H1 (cell line): ENCODE results near the gene DFFA. TPM values are rescaled to one million over a fixed set of nuclear protein-coding genes. Genes with fewer than 3 reads are reported as not detected.
A peak's percentile ranks its signal among the peaks of the same experiment; 100 is the strongest.

Experiments
- CTCF ChIA-PET: fragments of 300-600 bp; sonication (Branson Sonifier 250); formaldehyde crosslinking; loops from one replicate; lab custom pipeline; 2021; ENCODE audit not compliant: partially characterized antibody; lab: Charles Lee
- POLR2A ChIA-PET: fragments of 300-600 bp; sonication (Branson Sonifier 250); formaldehyde crosslinking; loops from one replicate; lab custom pipeline; 2021; ENCODE audit warnings: inconsistent platforms; ENCODE audit not compliant: partially characterized antibody; lab: Charles Lee
- DNase-seq, 2 experiments: peaks; one replicate each; pipeline versions ENCODE4 v3.0.0 to v3.0.0-alpha.2; 2010 to 2022; ENCODE audit warnings: low spot score in 2 of 2, low read depth in 1 of 2, mixed read lengths in 1 of 2
- FAIRE-seq: peaks from 2 replicates; lab custom pipeline; 2011; peaks lifted over from hg19 to GRCh38; lab: Jason Lieb, UNC
- H2AFZ ChIP-seq: 2 replicates; pipeline ENCODE4 v1.8.1; 2012; ENCODE audit warnings: low read length, inconsistent platforms
- H2AK5ac ChIP-seq: 2 replicates; pipeline ENCODE4 v1.6.1; 2013; ENCODE audit warnings: low read depth, low read length
- H2BK120ac ChIP-seq: replicated peaks from 2 replicates; pipeline ENCODE3; 2013; ENCODE audit warnings: low read depth, low read length, inconsistent platforms
- H2BK12ac ChIP-seq: 2 replicates; pipeline ENCODE4 v1.6.1; 2013; ENCODE audit warnings: low read depth, low read length
- H2BK15ac ChIP-seq: 2 replicates; pipeline ENCODE4 v1.6.1; 2013; ENCODE audit warnings: low read length
- H2BK20ac ChIP-seq: 2 replicates; pipeline ENCODE4 v1.6.1; 2013; ENCODE audit warnings: low read length
- H2BK5ac ChIP-seq: 2 replicates; pipeline ENCODE4 v1.6.1; 2013; ENCODE audit warnings: low read depth, low read length
- H3K14ac ChIP-seq: 2 replicates; pipeline ENCODE4 v1.6.1; 2013; ENCODE audit warnings: inconsistent platforms; ENCODE audit not compliant: insufficient read length
- H3K18ac ChIP-seq: 2 replicates; pipeline ENCODE4 v1.6.1; 2013; ENCODE audit warnings: low read length; ENCODE audit errors: extremely low read depth
- H3K23ac ChIP-seq: 2 replicates; pipeline ENCODE4 v1.6.1; 2013; ENCODE audit warnings: inconsistent platforms; ENCODE audit not compliant: insufficient read length
- H3K23me2 ChIP-seq: 2 replicates; pipeline ENCODE4 v1.6.1; 2013; ENCODE audit warnings: low read depth, low read length
- H3K27ac ChIP-seq: 2 replicates; pipeline ENCODE4 v1.6.1; 2011; ENCODE audit warnings: low read depth, low read length, inconsistent platforms
- H3K27me3 ChIP-seq, 4 experiments: replicated peaks in 1 of 4; 1 replicate in 1 of 4; 2 replicates in 3 of 4; pipeline versions ENCODE4 v1.6.1 to v1.8.1; 2011 to 2013; ENCODE audit warnings: low read length in 3 of 4, mild to moderate bottlenecking in 3 of 4, inconsistent platforms in 2 of 4, mixed read lengths in 2 of 4, moderate library complexity in 1 of 4; ENCODE audit not compliant: control insufficient read depth in 3 of 4, insufficient read depth in 3 of 4; ENCODE audit errors: extremely low read depth in 1 of 4
- H3K36me3 ChIP-seq, 4 experiments: 2 replicates each; pipeline versions ENCODE4 v1.6.1 to v1.8.1; 2011 to 2013; ENCODE audit warnings: mild to moderate bottlenecking in 4 of 4, low read length in 3 of 4, moderate library complexity in 2 of 4, control low read depth in 1 of 4, inconsistent platforms in 1 of 4; ENCODE audit not compliant: insufficient read depth in 4 of 4, control insufficient read depth in 2 of 4
- H3K4ac ChIP-seq: replicated peaks from 2 replicates; pipeline ENCODE3; 2013; ENCODE audit warnings: low read length, low read depth, mixed read lengths, inconsistent platforms; ENCODE audit not compliant: insufficient read length
- H3K4me1 ChIP-seq, 4 experiments: replicated peaks in 1 of 4; 1 replicate in 1 of 4; 2 replicates in 3 of 4; pipeline versions ENCODE4 v1.6.1 to v1.8.1; 2011 to 2013; ENCODE audit warnings: low read length in 3 of 4, inconsistent platforms in 2 of 4, mixed read lengths in 1 of 4; ENCODE audit not compliant: insufficient read depth in 4 of 4, control insufficient read depth in 3 of 4
- H3K4me2 ChIP-seq, 2 experiments: 2 replicates each; pipeline versions ENCODE4 v1.6.1 to v1.8.1; 2011 to 2013; ENCODE audit warnings: low read depth in 2 of 2, low read length in 2 of 2, control low read depth in 1 of 2, inconsistent platforms in 1 of 2, mild to moderate bottlenecking in 1 of 2; ENCODE audit not compliant: insufficient read depth in 1 of 2
- H3K4me3 ChIP-seq, 4 experiments: fragments of 200-600, 300-600 bp in 1 of 4; sonication (generic), shearing (Covaris generic), sonication (Bioruptor Twin) in 1 of 4; 2 replicates each; pipeline versions ENCODE4 v1.5.1 to v1.8.1; 2011 to 2016; ENCODE audit warnings: low read length in 4 of 4, low read depth in 3 of 4, control low read depth in 2 of 4, inconsistent platforms in 2 of 4, mild to moderate bottlenecking in 2 of 4, mixed read lengths in 1 of 4, moderate library complexity in 1 of 4; ENCODE audit not compliant: insufficient read depth in 2 of 4; ENCODE audit errors: extremely low read depth in 1 of 4
- H3K56ac ChIP-seq: replicated peaks from 2 replicates; pipeline ENCODE3; 2013; ENCODE audit warnings: low read depth, mild to moderate bottlenecking, mixed read lengths, low read length, inconsistent platforms; ENCODE audit not compliant: insufficient read length
- H3K79me1 ChIP-seq: 2 replicates; pipeline ENCODE4 v1.6.1; 2013; ENCODE audit warnings: low read depth, low read length, control low read depth
- H3K79me2 ChIP-seq, 2 experiments: 2 replicates each; pipeline versions ENCODE4 v1.6.1 to v1.8.1; 2012 to 2013; ENCODE audit warnings: low read length in 2 of 2, mild to moderate bottlenecking in 2 of 2, inconsistent platforms in 1 of 2; ENCODE audit not compliant: insufficient read depth in 2 of 2, control insufficient read depth in 1 of 2
- H3K9ac ChIP-seq, 4 experiments: replicated peaks in 1 of 4; 1 replicate in 1 of 4; 2 replicates in 3 of 4; pipeline versions ENCODE4 v1.6.1 to v1.8.1; 2011 to 2013; ENCODE audit warnings: low read depth in 3 of 4, low read length in 3 of 4, control low read depth in 2 of 4, mild to moderate bottlenecking in 2 of 4, moderate library complexity in 2 of 4, inconsistent platforms in 1 of 4; ENCODE audit errors: extremely low read depth in 1 of 4
- H3K9me3 ChIP-seq, 2 experiments: 2 replicates each; pipeline versions ENCODE4 v1.6.1 to v1.8.1; 2012 to 2013; ENCODE audit warnings: mild to moderate bottlenecking in 2 of 2, moderate library complexity in 2 of 2, control low read depth in 1 of 2, inconsistent platforms in 1 of 2, low read depth in 1 of 2, low read length in 1 of 2, mixed read lengths in 1 of 2; ENCODE audit not compliant: insufficient read depth in 2 of 2
- H4K20me1 ChIP-seq, 2 experiments: replicated peaks in 1 of 2; 2 replicates each; pipeline versions ENCODE3 to v1.8.1; 2011 to 2013; ENCODE audit warnings: inconsistent platforms in 2 of 2, low read length in 2 of 2, mild to moderate bottlenecking in 1 of 2; ENCODE audit not compliant: insufficient read depth in 2 of 2, control insufficient read depth in 1 of 2
- H4K5ac ChIP-seq: 2 replicates; pipeline ENCODE4 v1.6.1; 2013; ENCODE audit warnings: low read length, low read depth, mixed read lengths, inconsistent platforms; ENCODE audit not compliant: insufficient read length
- H4K8ac ChIP-seq: 2 replicates; pipeline ENCODE4 v1.8.0; 2013; ENCODE audit warnings: mild to moderate bottlenecking, moderate library complexity, low read length, inconsistent platforms; ENCODE audit not compliant: insufficient read depth; ENCODE audit errors: extremely low read depth
- H4K91ac ChIP-seq: replicated peaks from 2 replicates; pipeline ENCODE3; 2013; ENCODE audit warnings: low read length, mixed read lengths, inconsistent platforms; ENCODE audit not compliant: insufficient read length
- BACH1 ChIP-seq: IDR thresholded peaks from 2 replicates; pipeline ENCODE4 v1.6.1; 2012; ENCODE audit warnings: low read length, improper control_type of control experiment
- BCL11A ChIP-seq, 2 experiments: IDR thresholded peaks; one replicate each; pipeline ENCODE4 v1.6.1; 2011; ENCODE audit warnings: low read depth in 2 of 2, low read length in 2 of 2, mild to moderate bottlenecking in 2 of 2
- CTBP2 ChIP-seq: IDR thresholded peaks from 2 replicates; pipeline ENCODE4 v1.7.0; 2011; ENCODE audit warnings: borderline replicate concordance, mild to moderate bottlenecking, moderate library complexity, mixed read lengths, low read length; ENCODE audit not compliant: insufficient read depth, insufficient read length
- E2F6 ChIP-seq: IDR thresholded peaks from 2 replicates; pipeline ENCODE4 v1.6.1; 2012; ENCODE audit warnings: inconsistent platforms
- EGR1 ChIP-seq: IDR thresholded peaks from 2 replicates; pipeline ENCODE4 v1.6.1; 2011; ENCODE audit warnings: low read depth, low read length, borderline replicate concordance
- EZH2 ChIP-seq: fragments of 200-600 bp; sonication (generic); IDR thresholded peaks from 2 replicates; pipeline ENCODE4 v1.7.1; 2012; ENCODE audit warnings: low read depth, mild to moderate bottlenecking, moderate library complexity, low read length, inconsistent platforms; ENCODE audit not compliant: severe bottlenecking
- JUN ChIP-seq: IDR thresholded peaks from 2 replicates; pipeline ENCODE4 v1.6.1; 2011; ENCODE audit warnings: low read depth, mild to moderate bottlenecking, improper control_type of control experiment, low read length
- MAFK ChIP-seq: IDR thresholded peaks from 2 replicates; pipeline ENCODE4 v1.6.1; 2012; ENCODE audit warnings: low read depth, mild to moderate bottlenecking, improper control_type of control experiment, low read length
- POLR2AphosphoS5 ChIP-seq: IDR thresholded peaks from 2 replicates; pipeline ENCODE4 v1.6.1; 2011; ENCODE audit warnings: low read depth, low read length
- RNF2 ChIP-seq: fragments of 200-900, 300-1000 bp; sonication (generic); IDR thresholded peaks from 2 replicates; pipeline ENCODE4 v1.7.1; 2016; ENCODE audit warnings: borderline replicate concordance, low read depth, mild to moderate bottlenecking, antibody characterized with exemption, low read length; ENCODE audit not compliant: poor library complexity, severe bottlenecking; ENCODE audit errors: missing control alignments
- SIRT6 ChIP-seq: IDR thresholded peaks from one replicate; pipeline ENCODE4 v1.7.1; 2012; ENCODE audit warnings: low read length, inconsistent platforms
- SP2 ChIP-seq: IDR thresholded peaks from 2 replicates; pipeline ENCODE4 v1.6.1; 2012; ENCODE audit warnings: mild to moderate bottlenecking, low read length, inconsistent platforms
- SP4 ChIP-seq: IDR thresholded peaks from 2 replicates; pipeline ENCODE4 v1.6.1; 2012; ENCODE audit warnings: low read length, inconsistent platforms
- WGBS, 2 experiments: shearing (Covaris generic) in 1 of 2; methylation state at CpG; one replicate each; pipeline versions ENCODE4 v1.1.6 to v1.1.7; 2013 to 2015; ENCODE audit warnings: low lambda C conversion rate in 2 of 2, mixed read lengths in 2 of 2, inconsistent platforms in 1 of 2, low coverage in 1 of 2, missing lambda C conversion rate in 1 of 2; ENCODE audit not compliant: insufficient replicate concordance in 2 of 2, insufficient coverage in 1 of 2, insufficient read length in 1 of 2; ENCODE audit errors: extremely low coverage in 1 of 2, missing lambda C conversion rate in 1 of 2; 5-methylcytosine and 5-hydroxymethylcytosine counted together
- polyA plus RNA-seq, 7 experiments: library from polyadenylated mRNA; depleted of rRNA in 3 of 7; stranded (reverse) in 5 of 7; unstranded in 2 of 7; fragments of >200 nt in 5 of 7; fragments of 200-250 nt in 2 of 7; gene quantifications; 1 replicate in 5 of 7; 2 replicates in 1 of 7; 4 replicates in 1 of 7; pipeline versions ENCODE4 v1.2.1 to v1.2.3, GENCODE V29; 2011 to 2013; ENCODE audit warnings: missing spikeins in 2 of 7, mixed read lengths in 2 of 7
- total RNA-seq: library from RNA; stranded (reverse); fragmentation: NEBNext Ultra II Directional; extraction: Animal tissue kit (Norgen Biotek cat#: 25700); gene quantifications from 2 replicates; pipeline ENCODE4 v1.2.1, GENCODE V29; 2021

The DFFA gene
- total and polyA plus RNA-seq, 2 of the 8 experiments (the other 6 are each of a cell fraction or from before 2014, with no cell fraction given): 34.3 to 79.9 TPM

- Histone ChIP-seq H4K91ac (no peak overlapping the region), H3K79me2 (peaks cover 0 to 39% of the 10 kb centered on the region in 2 experiments; a peak in 1 of 4 replicates), H2AK5ac (no peak overlapping the region), H2BK15ac (no peak overlapping the region), H2BK120ac (no peak overlapping the region), H3K79me1 (peaks cover 15% of the 10 kb centered on the region), H3K23me2 (no peaks in the 10 kb centered on the region; the same call in 1 of the 2 replicates), H3K14ac (no peak overlapping the region), H3K4me1 (peaks cover 12 to 21% (median 18%) of the 10 kb centered on the region in 4 experiments), H3K9ac (no peak overlapping the region; a peak in 1 of 7 replicates), H4K8ac (no peak overlapping the region), H3K18ac (no peak overlapping the region; the same call in 1 of the 2 replicates), H2BK12ac (no peak overlapping the region), H3K36me3 (no peaks in the 10 kb centered on the region), H3K27ac (no peak overlapping the region), H2BK5ac (no peak overlapping the region), H3K4me2 (peak overlapping the region; percentile 51 to 67), H3K4ac (no peak overlapping the region), H3K4me3 (peak overlapping the region in 2 of 4 experiments; percentile 1 to 26; a peak in 2 of 8 replicates), H3K23ac (no peak overlapping the region), H4K5ac (no peak overlapping the region), H3K56ac (no peak overlapping the region), H4K20me1 (peaks cover 0 to 7% of the 10 kb centered on the region in 2 experiments), H3K9me3 (no peaks in the 10 kb centered on the region), H2AFZ (no peak overlapping the region), H2BK20ac (no peak overlapping the region), H3K27me3 (no peaks in the 10 kb centered on the region)
- DNase-seq: no peak
- CTCF ChIA-PET: interaction anchor here (0.6 to 9.4 kb wide), 9 partner anchors 9 to 614 kb away, joined by 3 to 58 read pairs (median 4); no protein-coding TSS in a partner anchor
- FAIRE-seq: no peak
- 40% methylated on average over 7 of the region's 7 CpGs; no CpG with 5 or more reads in 1 of the 2 experiments for WGBS, 2 experiments
- POLR2A ChIA-PET: interaction anchor here (1.1 to 2.2 kb wide), 3 partner anchors 9 to 292 kb away, joined by 3 to 8 read pairs (median 3); no protein-coding TSS in a partner anchor
- TF ChIP-seq SP4: no peak
- no peak for TF ChIP-seq EZH2
- TF ChIP-seq RNF2: no peak
- no peak for TF ChIP-seq MAFK
- no peak for TF ChIP-seq SIRT6
- no peak for TF ChIP-seq SP2
- TF ChIP-seq EGR1: peak; percentile 77; the same call in 1 of the 2 replicates
- TF ChIP-seq POLR2AphosphoS5: no peak
- TF ChIP-seq JUN: no peak
- TF ChIP-seq E2F6: no peak
- TF ChIP-seq BACH1: no peak
- no peak for TF ChIP-seq BCL11A (IDR thresholded peaks at IDR 0.05; ENCODE audit: low read depth in 2 of 2, low read length in 2 of 2)
- peak; percentile 48 for TF ChIP-seq CTBP2
Observed at GRCh38 chr1:10519016-10519417, 46.7 kb upstream of the DFFA start.
